DMS114 treated with DMSO at 0.1 percent for 48 hours (cell line): ENCODE measurements around the gene SELPLG.
"Not testable (repeated sequence)": the region's sequence is repeated elsewhere in the genome, so short reads cannot be mapped to it uniquely, and the experiment has no call there.

Source experiments
- DNase-seq: peaks from one replicate; lab custom pipeline; 2025; ENCODE audit not compliant: unreplicated experiment; lab: John Stamatoyannopoulos, UW

SELPLG gene

DNA sequence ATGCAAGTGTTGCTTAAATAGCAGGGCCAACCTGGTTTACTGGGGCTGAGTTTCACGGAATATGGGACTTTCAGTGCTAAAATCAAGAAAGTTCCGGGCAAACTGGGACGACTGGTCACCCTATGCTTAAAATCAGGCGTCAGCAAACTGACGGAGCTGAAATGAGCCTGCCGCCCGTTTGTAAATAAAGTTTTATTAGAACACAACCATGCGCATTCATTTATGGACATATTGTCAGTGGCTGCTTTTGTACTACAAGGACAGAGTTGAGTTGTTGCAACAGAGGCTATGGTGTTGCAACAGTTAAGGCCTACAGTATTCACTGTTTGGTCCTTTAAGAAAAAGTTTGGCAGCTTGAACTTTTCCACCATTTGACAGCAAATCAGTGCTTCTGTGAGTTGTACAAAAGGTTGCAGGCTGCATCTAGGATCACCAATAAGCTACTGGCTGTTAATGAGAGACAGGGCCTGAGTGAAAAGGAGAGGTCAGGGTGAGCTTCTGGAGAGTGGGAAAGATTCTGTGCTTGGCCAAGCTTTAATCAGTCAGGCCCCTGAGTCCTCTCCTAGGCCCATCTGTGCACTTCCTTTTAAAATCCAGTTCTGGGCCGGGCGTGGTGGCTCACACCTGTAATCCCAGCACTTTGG, 13.3 kb downstream of the SELPLG start:
- DNase-seq: no peak

DNA sequence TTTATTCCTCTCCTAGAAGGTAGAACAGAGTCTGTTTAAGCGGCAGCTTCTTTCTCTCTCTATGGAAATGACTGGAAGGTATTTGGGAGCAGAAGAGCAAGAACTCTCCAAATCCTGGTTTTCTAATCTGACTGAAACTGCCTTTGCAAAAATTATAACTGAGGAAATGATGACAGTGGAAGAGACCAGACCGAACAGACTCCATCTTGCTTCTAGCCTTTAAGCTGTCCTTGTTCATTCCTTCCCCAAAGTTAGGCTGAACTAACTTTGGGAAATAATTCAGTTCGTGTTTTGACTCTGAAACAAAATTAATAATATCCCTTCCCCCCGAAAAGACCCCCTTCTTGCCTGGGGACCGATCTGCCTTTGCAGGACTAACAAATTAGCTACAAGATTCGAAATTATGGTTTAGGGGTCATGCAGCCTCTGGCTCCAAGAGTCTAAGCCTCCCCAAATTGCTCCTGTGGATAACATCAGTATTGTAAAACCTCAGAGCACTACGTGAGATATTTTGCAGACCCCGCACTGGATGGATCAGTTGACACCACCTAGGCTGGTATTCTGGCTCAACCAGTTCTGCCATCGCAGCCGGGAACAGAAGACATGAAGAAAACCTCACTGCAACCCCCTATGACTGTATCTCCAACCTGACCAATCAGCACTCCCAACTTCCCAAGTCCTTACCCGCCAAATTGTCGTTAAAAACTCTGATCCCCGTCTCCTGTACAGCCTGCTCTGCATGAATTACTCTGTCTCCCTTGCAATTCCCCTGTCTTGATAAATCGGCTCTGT, 14.1 kb downstream of the SELPLG start:
- no peak for DNase-seq

DNA sequence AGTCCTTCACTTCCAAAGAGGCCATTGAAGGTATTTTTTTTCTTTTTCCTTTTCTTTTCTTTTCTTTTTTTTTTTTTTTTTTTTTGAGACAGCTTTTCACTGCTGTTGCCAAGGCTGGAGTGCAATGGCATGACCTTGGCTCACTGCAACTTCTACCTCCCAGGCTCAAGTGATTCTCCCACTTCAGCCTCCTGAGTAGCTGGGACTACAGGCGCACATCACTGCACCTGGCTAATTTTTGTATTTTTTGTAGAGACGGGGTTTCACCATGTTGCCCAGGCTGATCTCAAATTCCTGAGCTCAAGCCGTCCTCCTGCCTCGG, 14.8 kb downstream of the SELPLG start:
- not testable (repeated sequence) for DNase-seq

DNA sequence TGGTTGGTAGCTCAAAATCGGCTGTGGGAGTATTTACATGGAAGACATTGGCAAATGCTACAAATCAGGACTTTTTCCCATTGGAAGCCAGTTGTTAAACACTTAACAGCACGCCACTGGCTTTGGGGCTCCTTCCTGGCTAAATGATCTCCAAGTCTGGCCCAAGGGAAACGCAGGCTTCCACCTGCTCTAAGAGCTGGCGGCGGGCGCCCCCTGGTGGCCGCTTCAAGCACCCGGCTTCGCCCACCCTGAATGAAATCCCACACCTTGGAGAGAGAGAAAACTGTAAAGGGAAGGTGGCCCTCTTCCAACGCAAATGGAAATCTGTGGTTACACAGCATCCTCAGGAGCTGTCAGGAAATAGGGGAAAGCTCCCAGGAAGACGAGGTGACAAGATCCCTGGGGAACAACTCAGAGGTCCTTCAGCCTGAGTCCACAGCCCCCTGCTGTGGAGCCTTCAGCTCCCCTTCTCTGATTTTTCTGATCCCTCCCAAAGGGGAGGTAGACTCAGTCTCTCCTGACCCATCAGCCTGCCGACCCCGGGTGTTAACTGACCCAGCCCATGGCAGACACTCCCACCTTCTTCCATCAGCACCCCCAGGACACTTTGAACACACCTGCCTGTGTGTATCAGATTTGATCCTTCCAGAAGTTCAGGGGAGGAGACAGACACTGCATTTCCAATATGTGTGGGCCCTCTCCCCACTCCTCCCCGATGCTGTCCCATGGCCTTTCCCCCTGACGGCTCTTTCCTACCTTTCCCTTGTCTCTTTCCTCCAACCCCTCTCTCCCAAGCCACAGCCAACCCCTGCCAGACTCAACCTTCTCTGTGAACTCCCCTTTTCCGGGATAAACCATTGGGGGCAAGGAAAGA, 15.4 kb downstream of the SELPLG start:
- DNase-seq: peak; percentile 68

DNA sequence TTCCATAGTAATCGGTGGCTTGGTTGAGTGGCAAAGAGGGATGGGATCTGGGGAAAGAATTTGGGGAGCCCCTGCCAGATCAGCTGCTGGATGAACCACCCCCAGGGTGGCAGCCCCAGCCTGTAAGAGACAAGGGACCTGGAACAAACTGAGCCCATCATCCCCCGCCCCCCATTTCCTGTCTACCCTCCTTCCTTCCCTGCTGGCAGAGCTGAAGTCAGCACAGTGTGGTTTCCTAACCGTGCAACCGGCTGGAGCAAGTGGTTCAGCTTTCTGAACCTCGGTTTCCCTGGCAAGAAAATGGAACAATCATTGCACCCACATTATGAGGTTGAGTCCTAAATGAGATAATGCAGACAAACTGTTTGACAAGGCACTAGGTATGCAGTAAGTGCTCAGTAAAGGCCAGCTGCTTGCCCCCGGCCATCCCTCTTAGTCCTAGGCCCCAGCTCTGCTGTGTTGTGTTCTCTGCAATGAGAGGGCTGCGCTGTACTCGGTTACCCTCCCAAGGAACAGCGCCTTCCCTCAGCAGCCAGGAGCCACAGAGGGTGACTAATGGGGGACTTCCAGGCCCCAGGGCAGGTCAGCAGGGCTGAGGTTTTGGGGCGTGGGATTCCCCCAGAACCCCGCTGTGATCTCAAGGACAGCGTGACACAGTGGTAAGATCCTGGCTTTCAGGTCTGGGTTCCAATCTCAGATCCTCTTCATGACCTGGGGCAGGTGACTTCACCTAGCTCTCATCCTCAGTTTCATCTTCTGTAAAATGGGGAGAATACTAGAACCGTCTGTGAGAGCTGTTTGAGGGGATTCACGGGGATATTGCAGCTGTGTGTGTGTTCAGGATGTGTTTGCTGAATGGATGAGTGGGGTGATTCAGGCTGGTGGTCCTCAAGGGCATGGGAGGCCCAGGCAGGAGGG, 16.5 kb downstream of the SELPLG start:
- DNase-seq: no peak

DNA sequence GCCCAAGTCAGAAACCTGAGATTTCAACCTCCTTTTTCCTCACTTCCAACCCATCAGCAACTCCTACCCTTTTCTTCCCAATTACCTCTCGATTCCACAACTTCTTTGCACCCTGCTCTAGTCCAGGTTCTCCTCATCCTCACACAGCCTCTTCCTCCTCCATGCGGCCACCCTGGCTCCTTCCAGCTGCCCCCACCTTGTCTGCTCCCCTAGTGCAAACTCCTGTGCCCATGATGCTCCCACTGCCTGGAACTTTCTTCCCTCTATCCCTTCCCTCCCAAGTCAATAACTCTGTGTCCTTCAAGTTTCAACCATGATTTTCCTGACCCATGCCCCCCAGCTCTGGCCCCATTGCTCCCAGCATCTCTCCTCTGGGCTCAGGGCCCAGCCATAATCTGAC, 17.3 kb downstream of the SELPLG start:
- no peak for DNase-seq

DNA sequence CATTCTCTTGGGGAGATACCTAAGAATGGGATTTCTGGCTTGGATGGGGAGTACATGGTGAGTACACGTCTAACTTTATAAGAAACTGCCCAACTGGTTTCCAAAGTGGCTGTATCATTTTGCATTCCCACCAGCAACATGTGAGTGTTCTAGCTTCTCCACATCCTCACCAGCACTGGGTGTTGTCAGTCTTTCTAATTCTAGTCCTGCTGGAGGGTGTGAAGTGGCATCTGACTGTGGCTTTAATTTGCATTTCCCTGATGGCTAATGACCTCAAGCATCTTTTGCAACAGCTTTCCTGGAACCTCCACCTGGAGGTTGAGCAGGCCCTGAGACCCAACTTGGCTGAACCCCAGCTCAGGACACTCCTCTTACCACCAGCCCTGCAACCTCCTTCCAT, 17.8 kb downstream of the SELPLG start:
- DNase-seq: no peak

DNA sequence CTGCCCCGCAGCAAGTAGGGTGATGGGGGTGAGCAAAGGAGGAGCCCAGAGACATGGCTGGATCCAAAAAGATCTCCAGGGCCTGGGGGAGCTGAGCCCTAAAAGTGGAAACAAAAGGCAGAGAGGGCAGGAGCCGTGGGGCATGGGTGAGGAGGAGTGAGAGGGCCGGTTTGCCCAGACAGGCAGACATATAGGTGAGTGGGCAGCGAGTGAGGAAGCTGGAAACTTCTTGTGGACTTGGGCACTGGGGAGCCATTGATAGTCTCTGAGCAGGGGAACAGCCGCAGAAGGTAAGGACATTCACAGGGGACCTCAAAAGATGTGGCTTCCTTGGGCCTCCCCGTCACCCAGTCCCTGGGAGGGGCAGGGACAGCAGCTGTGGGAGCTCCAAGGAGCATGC, 19.1 kb downstream of the SELPLG start:
- no peak for DNase-seq

DNA sequence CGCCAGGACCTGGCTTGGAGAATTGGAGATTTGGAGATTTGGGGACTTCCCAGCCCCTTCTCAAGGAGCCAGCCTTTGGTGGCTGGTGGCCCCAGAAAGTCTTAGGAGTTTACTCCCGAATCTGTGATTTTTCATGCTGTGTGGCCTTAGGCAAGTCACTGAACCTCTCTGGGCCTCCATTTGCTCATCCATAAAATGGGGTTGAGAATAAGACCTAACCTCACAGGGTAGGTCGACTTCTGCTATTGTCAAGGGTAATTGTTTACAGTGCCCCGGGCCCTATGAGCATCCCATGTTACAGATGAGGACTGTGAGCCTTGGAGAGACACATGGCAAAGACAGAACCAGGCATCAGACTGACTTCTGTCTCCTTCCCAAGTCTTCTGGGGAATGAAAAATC, 19.7 kb downstream of the SELPLG start:
- no peak for DNase-seq

DNA sequence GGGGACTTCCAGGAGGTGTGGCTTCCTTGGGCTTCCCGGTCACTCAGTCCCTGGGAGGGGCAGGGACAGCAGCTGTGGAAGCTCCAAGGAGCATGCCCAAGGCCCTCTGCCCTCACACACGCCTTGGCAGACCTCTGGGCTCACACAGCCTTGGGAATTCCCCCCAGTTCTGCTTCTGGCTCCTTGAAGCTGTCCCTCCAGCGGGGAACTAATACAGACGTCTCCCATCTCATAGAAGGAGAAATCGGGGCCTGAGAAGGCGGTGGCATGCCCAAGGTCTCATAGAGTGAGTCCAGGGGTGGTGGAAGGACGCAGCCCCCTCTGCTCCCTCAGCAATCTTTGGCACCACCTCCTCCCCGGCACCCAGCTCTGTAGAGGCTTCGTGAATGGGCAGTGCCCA, 20.1 kb downstream of the SELPLG start:
- DNase-seq: no peak

DNA sequence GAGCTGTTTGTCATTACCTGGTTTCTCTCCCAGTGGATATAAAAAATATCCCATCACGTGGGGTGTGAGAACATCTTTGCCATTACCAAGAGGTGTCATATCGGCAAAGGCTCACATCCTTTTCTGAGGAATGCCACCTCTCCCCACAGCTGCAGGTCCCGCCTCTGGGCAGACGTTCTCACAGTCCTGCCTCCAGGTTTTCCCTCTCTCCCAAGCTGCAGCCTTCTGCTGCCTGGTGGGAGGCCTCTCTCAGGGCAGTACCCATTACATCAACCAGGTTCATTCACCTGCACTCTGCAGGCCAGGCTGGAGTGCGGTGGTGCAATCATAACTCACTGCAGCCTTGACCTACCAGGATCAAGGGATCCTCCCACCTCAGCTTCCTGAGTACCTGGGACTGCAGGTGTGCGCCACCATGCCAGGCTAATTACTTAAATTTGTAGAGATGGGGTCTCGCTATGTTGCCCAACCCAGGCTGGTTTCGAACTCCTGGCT, 20.9 kb downstream of the SELPLG start:
- DNase-seq: no peak

DNA sequence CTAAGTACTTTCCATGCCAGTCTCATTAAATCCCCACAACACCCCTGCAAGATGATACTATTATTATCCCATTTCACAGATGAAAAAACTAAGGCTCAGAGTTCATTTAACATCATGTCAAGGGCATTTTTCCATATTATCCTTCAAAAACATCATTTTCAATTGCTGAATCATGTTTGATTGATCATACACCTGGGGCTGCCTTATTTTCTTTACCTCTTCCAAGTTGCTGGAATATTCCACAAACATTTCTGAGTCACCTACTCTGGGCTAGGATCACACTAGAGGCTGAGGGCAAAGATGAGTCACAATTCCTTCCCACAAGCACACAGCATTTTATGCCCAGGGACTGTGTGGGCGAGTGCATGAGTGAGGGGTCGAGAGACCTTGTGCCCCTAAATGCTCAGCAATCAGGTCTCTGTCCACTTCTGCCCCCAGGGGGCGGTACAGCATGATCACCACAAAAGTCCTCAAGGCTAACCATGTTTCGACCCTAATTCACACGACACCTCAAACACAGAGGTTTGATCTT, 21.7 kb downstream of the SELPLG start:
- DNase-seq: no peak

DNA sequence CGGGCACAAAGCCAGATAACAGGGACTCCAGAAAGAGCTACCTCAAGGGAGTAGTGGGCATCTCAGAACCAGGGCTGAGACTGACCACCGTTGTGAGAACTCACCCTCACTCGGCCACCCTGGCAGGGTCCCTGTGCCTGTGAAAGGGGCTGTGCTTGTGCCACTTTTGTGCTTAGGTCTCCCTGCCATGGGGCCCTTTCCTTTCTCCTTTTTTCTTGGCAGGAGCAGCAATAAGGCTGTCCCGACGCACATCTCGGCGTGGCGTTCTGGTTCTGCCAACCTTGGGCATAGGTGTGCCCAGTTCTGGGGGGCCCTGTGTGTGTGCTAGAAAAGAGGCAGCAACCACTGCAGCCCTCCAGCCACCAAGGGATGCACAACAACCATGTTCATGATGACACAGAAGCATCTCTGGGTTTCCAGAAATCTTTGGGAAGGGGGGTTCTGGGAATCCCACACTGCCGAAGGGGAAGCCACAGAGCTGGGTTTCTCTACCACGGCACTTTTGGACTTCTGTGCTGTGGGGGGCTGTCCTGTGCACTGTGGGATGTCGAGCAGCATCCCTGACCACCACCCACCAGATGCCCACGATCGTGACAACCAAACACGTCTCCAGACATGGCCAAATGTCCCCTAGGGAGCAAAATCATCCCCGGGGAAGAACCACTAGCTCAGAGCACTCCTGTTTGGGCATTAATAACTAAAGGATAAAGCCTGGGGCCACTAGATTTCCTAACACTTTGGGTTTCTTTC, 22.7 kb downstream of the SELPLG start:
- DNase-seq: no peak

DNA sequence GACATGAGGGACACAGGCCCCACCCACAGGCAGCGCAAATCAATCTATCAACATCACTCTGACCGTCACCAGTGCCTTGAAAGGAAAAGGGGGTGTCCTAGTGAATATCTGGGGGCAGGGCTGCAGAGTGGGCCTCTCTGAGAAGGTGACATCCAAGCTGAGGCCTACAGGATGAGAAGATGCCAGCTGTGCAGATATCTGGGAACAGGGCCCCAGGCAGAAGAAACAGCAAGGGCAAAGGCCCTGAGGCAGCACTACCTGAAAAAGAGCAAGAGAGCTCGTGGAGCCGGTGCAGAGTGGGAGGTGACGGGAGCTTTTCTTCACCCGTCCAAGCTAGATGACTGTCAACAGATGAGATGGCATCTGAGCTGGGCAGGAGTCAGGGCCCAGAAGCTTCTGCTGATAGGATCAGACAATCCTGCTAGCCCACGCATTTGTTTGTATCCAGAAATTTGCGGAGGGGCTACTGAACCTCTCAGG, 23.3 kb downstream of the SELPLG start:
- DNase-seq: no peak

DNA sequence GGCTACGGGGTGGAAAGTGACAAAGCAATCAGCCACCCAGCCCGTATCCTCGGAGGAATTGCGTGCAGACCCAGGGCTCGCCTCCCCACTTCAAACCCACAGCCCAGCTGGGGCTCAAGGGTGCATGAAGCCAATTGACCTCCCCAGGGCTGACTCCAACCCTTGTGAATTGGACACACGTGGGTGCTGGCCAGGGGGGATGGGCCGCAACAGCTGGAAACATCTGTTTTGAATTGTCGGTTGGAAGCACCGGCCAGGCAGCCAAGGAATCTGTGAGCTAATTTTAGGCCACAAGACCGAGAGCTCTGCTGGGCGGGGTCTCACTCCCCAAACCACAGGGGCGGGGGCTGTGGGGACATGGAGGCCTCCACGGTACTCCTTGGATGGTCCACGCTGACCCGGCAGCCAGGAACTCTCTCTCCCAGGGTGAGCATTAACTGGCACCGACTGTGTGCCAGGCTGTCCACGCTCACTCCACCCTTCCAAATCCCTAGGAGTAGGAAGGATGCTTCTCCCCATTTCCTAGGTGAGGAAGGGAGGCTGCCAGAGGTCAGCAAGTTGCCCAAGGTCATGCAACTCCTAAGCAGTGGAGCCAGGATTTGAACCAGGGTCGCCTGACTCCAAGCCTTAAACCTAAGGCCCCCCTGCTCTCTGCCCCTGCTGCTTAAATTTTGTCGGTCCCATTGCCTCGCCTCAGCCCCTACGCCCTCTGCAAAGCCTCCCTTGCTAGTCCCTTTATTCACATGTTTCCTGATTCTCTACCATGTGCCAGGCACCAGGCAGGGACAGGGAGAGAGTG, 24.0 kb downstream of the SELPLG start:
- no peak for DNase-seq

DNA sequence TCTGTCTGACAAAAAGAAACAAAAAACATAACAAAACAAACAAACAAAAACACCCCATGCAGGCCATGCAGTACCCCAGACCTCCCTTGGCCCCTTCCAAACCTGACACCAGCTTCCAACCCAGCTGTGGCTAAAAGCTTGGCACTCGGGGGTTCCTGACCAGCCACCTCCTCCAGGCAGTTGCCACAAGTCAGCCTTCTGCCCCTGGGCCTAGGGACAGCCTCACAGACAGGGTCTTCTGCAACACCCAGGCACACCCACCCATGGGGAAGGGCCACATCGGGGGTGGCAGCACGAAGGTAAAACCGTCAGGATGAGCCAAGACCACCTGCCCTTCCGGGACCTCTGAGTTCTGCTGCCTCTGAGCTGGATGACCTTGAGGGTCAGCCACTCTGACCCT, 25.1 kb downstream of the SELPLG start:
- DNase-seq: no peak

DNA sequence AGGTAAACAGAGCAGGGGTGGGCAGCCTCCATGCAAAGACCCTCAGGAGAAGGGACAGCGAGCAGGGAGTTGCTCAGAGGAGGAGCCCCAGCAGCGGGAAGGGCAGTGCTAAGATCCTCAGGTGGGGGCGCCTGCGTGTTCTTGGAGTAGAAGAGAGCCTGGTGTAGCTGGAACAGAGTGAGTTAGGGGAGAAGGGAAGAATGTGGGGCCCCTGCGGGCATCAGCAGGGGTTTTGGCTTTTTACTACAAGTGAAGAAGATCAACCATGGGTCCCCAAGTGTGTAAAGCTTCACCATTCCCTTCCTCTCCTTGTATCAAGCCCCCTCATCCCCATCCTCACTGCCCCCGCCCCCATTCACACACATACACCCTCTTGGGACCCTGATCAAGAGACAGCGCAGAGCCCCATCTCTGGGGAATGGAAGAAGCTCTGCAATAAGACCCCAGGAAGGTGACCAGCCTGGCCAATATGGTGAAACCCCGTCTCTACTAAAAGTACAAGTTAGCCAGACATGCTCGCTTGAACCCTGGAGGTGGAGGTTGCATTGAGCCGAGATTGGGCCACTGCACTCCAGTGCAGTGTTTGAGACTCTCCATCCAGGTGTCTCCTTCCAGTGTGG, 25.6 kb downstream of the SELPLG start:
- DNase-seq: no peak

DNA sequence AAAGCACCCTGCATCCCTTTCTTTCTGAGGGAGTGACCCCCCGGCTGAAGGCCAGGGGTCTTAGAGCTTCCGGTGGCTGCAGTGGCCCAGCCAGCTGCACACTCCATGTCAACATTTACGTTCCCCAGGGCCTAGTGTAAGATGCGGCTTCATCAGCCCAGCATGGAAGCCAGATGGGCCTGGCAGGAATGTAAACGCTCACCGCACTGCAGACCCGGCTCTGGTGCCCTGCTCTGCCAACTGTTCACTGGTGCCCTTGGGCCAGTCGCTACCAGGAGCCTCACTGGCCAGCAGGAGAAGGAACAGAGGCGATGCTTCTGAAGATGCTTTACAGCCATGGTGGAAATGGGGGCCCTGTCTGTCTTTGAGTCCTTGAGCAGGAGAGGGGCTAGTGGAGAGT, 27.2 kb downstream of the SELPLG start:
- no peak for DNase-seq
